ENCODE measurements around the gene MYL5. TPM values are rescaled to one million over a fixed set of nuclear protein-coding genes. Genes with fewer than 3 reads are reported as not detected.

Gene MYL5
- total and polyA plus RNA-seq, 2 donors (not counting 1 experiment from before 2014, with no cell fraction given) = 9.6 to 14.4 TPM

DNA sequence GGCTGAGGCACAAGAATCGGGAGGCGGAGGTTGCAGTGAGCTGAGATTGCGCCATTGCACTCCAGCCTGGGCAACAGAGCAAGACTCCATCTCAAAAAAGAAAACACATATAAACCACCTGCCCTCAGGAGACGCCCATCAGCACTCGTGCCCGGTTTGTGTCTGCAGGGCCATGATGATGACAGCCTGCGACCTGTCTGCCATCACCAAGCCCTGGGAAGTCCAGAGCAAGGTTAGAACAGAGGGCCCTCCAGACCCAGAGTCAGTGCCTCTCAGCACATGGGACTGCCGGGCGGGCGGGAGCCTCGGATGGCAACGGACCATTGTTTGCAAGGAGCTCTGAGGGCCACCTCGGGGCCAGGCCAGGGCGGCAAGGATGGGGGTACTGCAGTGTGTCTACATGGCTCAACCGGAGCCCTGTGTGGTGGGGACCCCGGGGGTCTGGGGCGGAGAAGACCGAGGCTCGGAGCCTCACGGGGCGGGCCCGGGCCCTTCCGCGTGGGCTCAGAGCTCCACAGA, 9.6 kb upstream of the MYL5 start:
- Histone ChIP-seq H3K27me3 (ENCODE audit: control insufficient read depth, insufficient read depth, low read length) (peaks cover 3% of the 10 kb centered on the region), H3K27ac (ENCODE audit: insufficient read depth, low read length) (no peak overlapping the region), H3K9me3 (ENCODE audit: control insufficient read depth, insufficient read depth, low read depth, low read length) (no peaks in the 10 kb centered on the region), H4K20me1 (ENCODE audit: control insufficient read depth, extremely low read depth, insufficient read depth, low read length) (no peaks in the 10 kb centered on the region), H3K36me3 (ENCODE audit: control insufficient read depth, insufficient read depth, low read length) (no peaks in the 10 kb centered on the region), H3K4me2 (ENCODE audit: extremely low read depth, insufficient read depth, low read length) (no peak overlapping the region), H3K4me3 (replicated peaks in 1 of 4; ENCODE audit: control extremely low read depth in 1 of 4, insufficient read depth in 1 of 4, low read depth in 3 of 4, low read length in 4 of 4) (no peak overlapping the region), H3K4me1 (ENCODE audit: control insufficient read depth, extremely low read depth, insufficient read depth, low read length) (no peaks in the 10 kb centered on the region), H3K79me2 (ENCODE audit: control insufficient read depth, insufficient read depth, low read length) (no peaks in the 10 kb centered on the region), H2AFZ (ENCODE audit: low read length) (no peak overlapping the region), H3K9ac (ENCODE audit: insufficient read depth, low read length) (no peak overlapping the region)
- no peak for DNase-seq (ENCODE audit: low read depth in 2 of 2)
- no peak for TF ChIP-seq EZH2 (IDR thresholded peaks at IDR 0.05; ENCODE audit: low read length, missing control alignments)
- TF ChIP-seq, protein P1, sequence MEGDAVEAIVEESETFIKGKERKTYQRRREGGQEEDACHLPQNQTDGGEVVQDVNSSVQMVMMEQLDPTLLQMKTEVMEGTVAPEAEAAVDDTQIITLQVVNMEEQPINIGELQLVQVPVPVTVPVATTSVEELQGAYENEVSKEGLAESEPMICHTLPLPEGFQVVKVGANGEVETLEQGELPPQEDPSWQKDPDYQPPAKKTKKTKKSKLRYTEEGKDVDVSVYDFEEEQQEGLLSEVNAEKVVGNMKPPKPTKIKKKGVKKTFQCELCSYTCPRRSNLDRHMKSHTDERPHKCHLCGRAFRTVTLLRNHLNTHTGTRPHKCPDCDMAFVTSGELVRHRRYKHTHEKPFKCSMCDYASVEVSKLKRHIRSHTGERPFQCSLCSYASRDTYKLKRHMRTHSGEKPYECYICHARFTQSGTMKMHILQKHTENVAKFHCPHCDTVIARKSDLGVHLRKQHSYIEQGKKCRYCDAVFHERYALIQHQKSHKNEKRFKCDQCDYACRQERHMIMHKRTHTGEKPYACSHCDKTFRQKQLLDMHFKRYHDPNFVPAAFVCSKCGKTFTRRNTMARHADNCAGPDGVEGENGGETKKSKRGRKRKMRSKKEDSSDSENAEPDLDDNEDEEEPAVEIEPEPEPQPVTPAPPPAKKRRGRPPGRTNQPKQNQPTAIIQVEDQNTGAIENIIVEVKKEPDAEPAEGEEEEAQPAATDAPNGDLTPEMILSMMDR (conservative IDR thresholded peaks at IDR 0.05 in 1 of 2, IDR thresholded peaks at IDR 0.05 in 1 of 2; ENCODE audit: low read depth in 1 of 2, low read length in 2 of 2) = no peak

DNA sequence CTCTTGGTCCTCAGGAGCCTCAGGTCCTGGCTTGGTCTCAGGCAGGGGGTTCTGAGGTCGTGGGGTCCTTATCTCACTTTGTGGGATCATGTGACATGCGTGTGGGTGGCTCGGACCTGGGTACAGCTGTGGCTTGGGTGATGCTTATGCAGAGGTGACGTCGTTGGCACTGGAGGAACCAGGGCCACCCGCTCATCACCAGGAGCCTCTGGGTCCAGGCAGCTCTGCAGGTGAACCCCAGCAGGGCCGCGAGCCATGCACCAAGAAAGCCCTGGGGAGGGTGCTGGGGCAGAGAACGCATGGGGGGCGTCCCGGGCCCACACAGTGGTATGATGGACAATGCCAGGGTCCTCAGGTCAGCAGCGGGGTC, 9.0 kb upstream of the MYL5 start:
- Histone ChIP-seq H3K4me3 (replicated peaks in 1 of 4; ENCODE audit: control extremely low read depth in 1 of 4, insufficient read depth in 1 of 4, low read depth in 3 of 4, low read length in 4 of 4) (no peak overlapping the region), H3K4me2 (ENCODE audit: extremely low read depth, insufficient read depth, low read length) (no peak overlapping the region), H3K27ac (ENCODE audit: insufficient read depth, low read length) (no peak overlapping the region), H3K9me3 (ENCODE audit: control insufficient read depth, insufficient read depth, low read depth, low read length) (no peaks in the 10 kb centered on the region), H4K20me1 (ENCODE audit: control insufficient read depth, extremely low read depth, insufficient read depth, low read length) (no peaks in the 10 kb centered on the region), H3K27me3 (ENCODE audit: control insufficient read depth, insufficient read depth, low read length) (peaks cover 3% of the 10 kb centered on the region), H3K79me2 (ENCODE audit: control insufficient read depth, insufficient read depth, low read length) (no peaks in the 10 kb centered on the region), H3K36me3 (ENCODE audit: control insufficient read depth, insufficient read depth, low read length) (no peaks in the 10 kb centered on the region), H3K4me1 (ENCODE audit: control insufficient read depth, extremely low read depth, insufficient read depth, low read length) (no peaks in the 10 kb centered on the region), H2AFZ (ENCODE audit: low read length) (no peak overlapping the region), H3K9ac (ENCODE audit: insufficient read depth, low read length) (no peak overlapping the region)
- no peak for TF ChIP-seq EZH2 (IDR thresholded peaks at IDR 0.05; ENCODE audit: low read length, missing control alignments)
- TF ChIP-seq, protein P1 (conservative IDR thresholded peaks at IDR 0.05 in 1 of 2, IDR thresholded peaks at IDR 0.05 in 1 of 2; ENCODE audit: low read depth in 1 of 2, low read length in 2 of 2) = no peak
- DNase-seq (ENCODE audit: low read depth in 2 of 2) = no peak

DNA sequence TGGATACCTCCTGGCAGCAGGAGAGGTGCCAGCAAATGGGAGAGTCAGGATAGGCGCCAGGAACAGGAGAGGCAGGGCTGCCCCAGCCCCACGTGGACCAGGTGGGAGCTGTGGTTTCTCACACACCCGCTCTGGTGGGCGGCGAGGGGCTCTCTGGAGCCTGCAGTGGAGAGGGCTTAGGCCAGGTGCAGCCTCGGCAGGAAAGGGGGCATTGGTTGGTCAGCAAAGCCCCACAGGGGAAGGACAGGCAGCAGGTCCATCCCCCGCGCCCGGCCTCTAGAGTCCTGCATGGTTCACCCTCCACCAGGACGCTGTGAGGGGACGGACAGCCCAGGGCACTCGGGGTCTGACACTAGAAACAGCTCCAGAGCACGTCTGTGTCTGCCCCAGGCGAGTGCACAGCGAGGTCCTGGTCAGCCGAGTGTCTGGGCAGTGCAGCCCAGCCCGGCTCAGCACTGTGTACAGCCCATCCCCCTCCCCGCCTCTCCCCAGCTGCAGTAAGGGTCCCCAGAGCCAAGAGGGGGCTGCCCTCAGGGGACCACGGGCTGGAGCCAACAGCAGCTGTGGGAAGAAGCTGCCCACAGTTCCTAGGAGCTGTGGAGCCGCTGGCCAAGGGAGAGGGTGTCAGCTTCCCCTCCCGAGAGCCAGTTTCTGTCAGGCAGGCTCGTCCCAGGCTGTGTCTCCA, 8.4 kb upstream of the MYL5 start:
- H3K9me3 ChIP-seq (ENCODE audit: control insufficient read depth, insufficient read depth, low read depth, low read length) = no peaks in the 10 kb centered on the region
- no peaks in the 10 kb centered on the region for H3K79me2 ChIP-seq (ENCODE audit: control insufficient read depth, insufficient read depth, low read length)
- no peaks in the 10 kb centered on the region for H3K4me1 ChIP-seq (ENCODE audit: control insufficient read depth, extremely low read depth, insufficient read depth, low read length)
- peaks cover 3% of the 10 kb centered on the region for H3K27me3 ChIP-seq (ENCODE audit: control insufficient read depth, insufficient read depth, low read length)
- H3K4me2 ChIP-seq (ENCODE audit: extremely low read depth, insufficient read depth, low read length) = no peak overlapping the region
- H3K27ac ChIP-seq (ENCODE audit: insufficient read depth, low read length) = no peak overlapping the region
- DNase-seq (ENCODE audit: low read depth in 2 of 2) = no peak
- TF ChIP-seq EZH2 (IDR thresholded peaks at IDR 0.05; ENCODE audit: low read length, missing control alignments) = no peak
- TF ChIP-seq, protein P1 (conservative IDR thresholded peaks at IDR 0.05 in 1 of 2, IDR thresholded peaks at IDR 0.05 in 1 of 2; ENCODE audit: low read depth in 1 of 2, low read length in 2 of 2) = no peak
- H4K20me1 ChIP-seq (ENCODE audit: control insufficient read depth, extremely low read depth, insufficient read depth, low read length) = no peaks in the 10 kb centered on the region
- H2AFZ ChIP-seq (ENCODE audit: low read length) = no peak overlapping the region
- no peaks in the 10 kb centered on the region for H3K36me3 ChIP-seq (ENCODE audit: control insufficient read depth, insufficient read depth, low read length)
- no peak overlapping the region for H3K9ac ChIP-seq (ENCODE audit: insufficient read depth, low read length)
- no peak overlapping the region for H3K4me3 ChIP-seq (replicated peaks in 1 of 4; ENCODE audit: control extremely low read depth in 1 of 4, insufficient read depth in 1 of 4, low read depth in 3 of 4, low read length in 4 of 4)
